GM23248 (cell line): Measurements from ENCODE around the gene SF3B3. TPM values are rescaled to one million over a fixed set of nuclear protein-coding genes. Genes with fewer than 3 reads are reported as not detected.

Source experiments
- DNase-seq: peaks from one replicate; pipeline ENCODE4 v3.0.0-alpha.2; 2015
- H2AFZ ChIP-seq: fragments of 200-600 bp; sonication (generic); 2 replicates; pipeline ENCODE4 v1.6.1; 2016; ENCODE audit warnings: antibody characterized with exemption
- H3F3A ChIP-seq: fragments of 200-600 bp; sonication (generic); 2 replicates; pipeline ENCODE4 v1.6.1; 2016; ENCODE audit warnings: mild to moderate bottlenecking, antibody characterized with exemption, mixed run types; ENCODE audit not compliant: insufficient read depth
- H3K27ac ChIP-seq: fragments of 200-600 bp; sonication (generic); 2 replicates; pipeline ENCODE4 v1.5.1; 2016; ENCODE audit warnings: mild to moderate bottlenecking
- H3K27me3 ChIP-seq: fragments of 200-600 bp; sonication (generic); replicated peaks from 2 replicates; pipeline ENCODE4 v1.6.1; 2016; ENCODE audit warnings: mild to moderate bottlenecking; ENCODE audit not compliant: insufficient read depth
- H3K36me3 ChIP-seq: fragments of 200-600 bp; sonication (generic); 2 replicates; pipeline ENCODE4 v1.6.1; 2016; ENCODE audit warnings: low read depth, mild to moderate bottlenecking
- H3K4me1 ChIP-seq: fragments of 200-600 bp; sonication (generic); 2 replicates; pipeline ENCODE4 v1.6.1; 2016; ENCODE audit warnings: mild to moderate bottlenecking; ENCODE audit not compliant: insufficient read depth
- H3K4me2 ChIP-seq: fragments of 200-600 bp; sonication (generic); one replicate; pipeline ENCODE4 v1.6.1; 2016; ENCODE audit warnings: mild to moderate bottlenecking; ENCODE audit not compliant: unreplicated experiment
- H3K4me3 ChIP-seq: fragments of 200-600 bp; sonication (generic); 2 replicates; pipeline ENCODE4 v1.5.1; 2016; ENCODE audit warnings: mild to moderate bottlenecking
- H3K79me2 ChIP-seq: fragments of 200-600 bp; sonication (generic); 2 replicates; pipeline ENCODE4 v1.6.1; 2016; ENCODE audit warnings: mild to moderate bottlenecking; ENCODE audit not compliant: insufficient read depth
- H3K9ac ChIP-seq: fragments of 200-600 bp; sonication (generic); 2 replicates; pipeline ENCODE4 v1.6.1; 2016; ENCODE audit warnings: mild to moderate bottlenecking
- H3K9me2 ChIP-seq: fragments of 200-600 bp; sonication (generic); 2 replicates; pipeline ENCODE4 v1.6.1; 2016; ENCODE audit warnings: mixed run types, mild to moderate bottlenecking, moderate library complexity; ENCODE audit not compliant: insufficient read depth
- H3K9me3 ChIP-seq: fragments of 200-600 bp; sonication (generic); one replicate; pipeline ENCODE4 v1.6.1; 2017; ENCODE audit warnings: low read depth
- H4K20me1 ChIP-seq: fragments of 200-600 bp; sonication (generic); 2 replicates; pipeline ENCODE4 v1.6.0; 2016; ENCODE audit not compliant: insufficient read depth
- EZH2 ChIP-seq: fragments of 200-600 bp; sonication (generic); IDR thresholded peaks from 2 replicates; pipeline ENCODE4 v1.6.1; 2018; ENCODE audit warnings: antibody characterized with exemption, mild to moderate bottlenecking; ENCODE audit not compliant: insufficient read depth, poor library complexity, severe bottlenecking
- EZH2phosphoT487 ChIP-seq: fragments of 200-600 bp; sonication (generic); IDR thresholded peaks from 2 replicates; pipeline ENCODE4 v1.6.1; 2018; ENCODE audit warnings: antibody characterized with exemption, moderate library complexity, mild to moderate bottlenecking, low read depth; ENCODE audit not compliant: insufficient read depth
- WGBS, 2 experiments: methylation state at CpG; one replicate each; pipeline ENCODE4 v1.1.6; 2015 to 2017; ENCODE audit warnings: low lambda C conversion rate in 2 of 2, low coverage in 1 of 2; ENCODE audit errors: missing lambda C conversion rate in 2 of 2; 5-methylcytosine and 5-hydroxymethylcytosine counted together
- in situ Hi-C: fragments of 300-500 bp; cut with MboI; formaldehyde crosslinking; loops from 2 replicates; pipeline ENCODE4 v1.15.0; 2020
- polyA plus RNA-seq: library from polyadenylated mRNA; unstranded; fragments of >200 nt; fragmentation: Nextera tagmentation; extraction: Ambion mirVana; gene quantifications from 2 replicates; pipeline ENCODE4 v1.2.1, GENCODE V29; 2016
- total RNA-seq: library from RNA; depleted of rRNA; stranded (reverse); fragments of >200 nt; shearing (Covaris generic); gene quantifications from 2 replicates; pipeline ENCODE4 v1.2.3, GENCODE V29; 2014

Gene SF3B3
- total and polyA plus RNA-seq, 2 experiments from 2014 or later: 166 to 185 TPM

DNA sequence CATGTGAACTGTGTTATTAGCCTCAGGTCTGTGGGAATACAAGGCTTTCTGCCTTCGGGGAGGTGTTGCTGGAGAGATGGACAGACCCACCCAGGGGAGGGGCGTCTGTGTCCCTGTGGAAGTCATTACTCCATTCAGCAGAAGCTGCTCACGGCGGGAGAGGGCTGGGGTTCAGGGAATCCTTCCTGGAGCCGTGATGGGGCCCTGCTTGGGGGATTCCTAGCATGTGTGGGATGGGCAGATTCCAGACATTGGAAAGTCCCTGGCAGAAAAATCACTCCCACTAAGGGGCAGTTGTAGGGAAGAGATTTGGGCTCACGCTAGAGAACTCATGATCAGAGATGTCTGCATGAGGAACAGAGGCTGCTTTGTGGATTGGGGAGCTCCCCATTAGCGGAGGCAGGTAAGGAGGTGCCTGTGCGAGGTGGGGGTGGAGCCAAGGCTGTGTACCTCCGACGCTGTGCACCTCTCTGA lies 66.4 kb downstream of the SF3B3 start:
- Histone ChIP-seq H3K79me2 (no peaks in the 10 kb centered on the region), H3K4me2 (no peak overlapping the region), H3K9me3 (no peaks in the 10 kb centered on the region), H3K9ac (no peak overlapping the region), H3K4me1 (0 out of 2 replicates have a peak, but pooled peaks cover 6% of the 10 kb centered on the region), H2AFZ (no peak overlapping the region), H3K36me3 (no peaks in the 10 kb centered on the region), H3K9me2 (no peaks in the 10 kb centered on the region), H4K20me1 (no peaks in the 10 kb centered on the region), H3K4me3 (no peak overlapping the region), H3K27ac (no peak overlapping the region), H3K27me3 (no peaks in the 10 kb centered on the region), H3F3A (0 out of 2 replicates have a peak, but pooled peaks cover 6% of the 10 kb centered on the region)
- DNase-seq: peak; percentile 51
- WGBS, 2 experiments: 26 to 30% methylated on average over 10 of the region's 10 CpGs
- in situ Hi-C loops: no loop called here
- no peak for TF ChIP-seq EZH2
- TF ChIP-seq EZH2phosphoT487: no peak

DNA sequence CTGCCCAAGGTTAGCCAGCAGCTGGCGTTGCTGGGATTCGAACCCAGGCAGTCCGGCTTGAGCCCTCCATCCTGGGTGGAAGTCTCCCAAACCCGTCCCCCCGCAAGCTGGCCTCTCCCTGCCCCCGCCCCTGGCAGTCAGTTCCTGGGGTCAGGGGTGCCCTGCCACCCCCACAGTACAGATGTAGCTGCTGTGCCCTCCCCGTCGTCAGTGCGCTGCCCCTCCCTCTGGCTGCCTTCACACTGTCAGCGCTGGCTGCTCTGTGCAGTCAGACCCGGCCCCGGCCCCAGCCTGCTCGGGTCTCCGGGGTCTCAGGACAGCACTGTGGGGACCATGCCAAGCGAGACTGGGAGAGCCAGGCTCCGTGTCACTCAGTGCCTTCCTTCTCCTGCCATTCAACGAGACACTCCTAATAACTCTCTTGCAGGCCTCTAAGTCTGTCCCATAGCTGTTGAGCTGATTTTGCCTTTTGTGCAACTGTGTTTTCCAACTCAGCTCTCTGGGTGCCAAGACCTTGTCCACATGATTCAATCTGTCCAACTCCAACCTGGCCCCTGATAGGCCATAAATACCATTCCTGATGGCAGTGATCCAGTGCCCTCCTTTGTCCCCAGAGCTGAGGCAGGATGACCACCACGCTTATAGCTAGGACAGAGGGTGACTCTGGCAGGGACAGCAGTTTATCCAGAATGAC lies 67.3 kb downstream of the SF3B3 start:
- Histone ChIP-seq H2AFZ (no peak overlapping the region), H3F3A (0 out of 2 replicates have a peak, but pooled peaks cover 6% of the 10 kb centered on the region), H3K79me2 (no peaks in the 10 kb centered on the region), H3K4me2 (no peak overlapping the region), H3K9me2 (no peaks in the 10 kb centered on the region), H3K9me3 (no peaks in the 10 kb centered on the region), H3K27me3 (no peaks in the 10 kb centered on the region), H4K20me1 (no peaks in the 10 kb centered on the region), H3K4me1 (0 out of 2 replicates have a peak, but pooled peaks cover 6% of the 10 kb centered on the region), H3K27ac (no peak overlapping the region), H3K4me3 (no peak overlapping the region), H3K9ac (no peak overlapping the region), H3K36me3 (no peaks in the 10 kb centered on the region)
- DNase-seq: no peak
- in situ Hi-C loops: no loop called here
- WGBS, 2 experiments: 38 to 49% methylated on average over 10 to 18 of the region's 18 CpGs
- TF ChIP-seq EZH2: no peak
- no peak for TF ChIP-seq EZH2phosphoT487

DNA sequence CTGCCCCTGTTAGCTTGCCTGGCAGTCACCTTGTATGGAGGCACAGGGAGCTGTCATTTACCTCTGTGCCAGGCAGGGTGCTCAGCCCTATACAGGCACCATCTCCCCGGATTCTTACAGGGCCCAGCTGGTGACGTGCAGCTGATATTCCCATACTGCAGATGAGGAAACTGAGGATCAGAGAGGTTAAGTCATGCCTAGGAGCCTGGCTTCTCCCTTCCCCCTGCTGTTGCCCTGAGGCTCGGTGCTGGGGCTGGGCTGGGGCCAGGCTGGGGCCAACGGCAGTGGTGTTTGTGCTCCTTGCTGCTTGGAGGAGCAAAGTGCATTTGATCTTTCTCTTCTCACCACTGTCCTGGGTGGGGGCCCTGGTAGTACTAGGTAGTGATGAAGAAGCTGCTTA lies 68.0 kb downstream of the SF3B3 start:
- Histone ChIP-seq H3K9me3 (no peaks in the 10 kb centered on the region), H3K9me2 (no peaks in the 10 kb centered on the region), H3K79me2 (no peaks in the 10 kb centered on the region), H4K20me1 (no peaks in the 10 kb centered on the region), H3K36me3 (no peaks in the 10 kb centered on the region), H3K27me3 (no peaks in the 10 kb centered on the region), H3K4me1 (0 out of 2 replicates have a peak, but pooled peaks cover 6% of the 10 kb centered on the region), H2AFZ (no peak overlapping the region), H3K4me3 (no peak overlapping the region), H3F3A (0 out of 2 replicates have a peak, but pooled peaks cover 6% of the 10 kb centered on the region), H3K9ac (no peak overlapping the region), H3K4me2 (no peak overlapping the region), H3K27ac (no peak overlapping the region)
- WGBS, 2 experiments: 53 to 55% methylated on average over 4 of the region's 4 CpGs
- in situ Hi-C loops: no loop called here
- TF ChIP-seq EZH2 (no peak), EZH2phosphoT487 (no peak)
- no peak for DNase-seq

DNA sequence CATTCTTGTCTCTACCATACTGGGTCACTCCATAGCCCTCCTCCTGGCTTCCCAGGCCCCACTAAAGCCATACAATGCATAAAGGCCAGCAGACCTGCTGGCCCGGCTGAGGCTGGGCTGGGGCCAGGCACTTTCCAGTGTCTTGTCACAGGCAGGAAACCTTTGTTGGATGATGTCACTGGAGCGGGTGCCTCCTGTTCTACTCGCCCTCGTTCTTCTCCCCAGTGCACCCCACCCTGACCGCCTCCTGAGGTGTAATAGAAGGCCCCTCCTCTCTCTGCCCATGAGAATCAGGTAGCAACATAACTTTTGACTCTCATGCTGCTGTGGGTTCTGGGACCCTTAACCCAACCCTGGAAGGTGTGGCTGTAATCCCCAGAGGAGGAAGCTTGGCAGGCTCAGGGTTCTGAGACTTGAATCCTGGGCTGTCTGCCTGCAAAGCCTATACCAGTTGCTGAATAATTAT lies 68.5 kb downstream of the SF3B3 start:
- Histone ChIP-seq H3K4me1 (0 out of 2 replicates have a peak, but pooled peaks cover 6% of the 10 kb centered on the region), H3K36me3 (no peaks in the 10 kb centered on the region), H3K9me2 (no peaks in the 10 kb centered on the region), H3F3A (0 out of 2 replicates have a peak, but pooled peaks cover 6% of the 10 kb centered on the region), H3K79me2 (no peaks in the 10 kb centered on the region), H3K27me3 (no peaks in the 10 kb centered on the region), H2AFZ (no peak overlapping the region), H3K9me3 (no peaks in the 10 kb centered on the region), H3K9ac (no peak overlapping the region), H3K4me3 (no peak overlapping the region), H4K20me1 (no peaks in the 10 kb centered on the region), H3K4me2 (no peak overlapping the region), H3K27ac (no peak overlapping the region)
- TF ChIP-seq EZH2phosphoT487 (no peak), EZH2 (no peak)
- 42 to 44% methylated on average over 5 of the region's 5 CpGs for WGBS, 2 experiments
- in situ Hi-C loops: no loop called here
- DNase-seq: peak; percentile 46
